ENCODE measurements around the gene ACYP2.

DNA sequence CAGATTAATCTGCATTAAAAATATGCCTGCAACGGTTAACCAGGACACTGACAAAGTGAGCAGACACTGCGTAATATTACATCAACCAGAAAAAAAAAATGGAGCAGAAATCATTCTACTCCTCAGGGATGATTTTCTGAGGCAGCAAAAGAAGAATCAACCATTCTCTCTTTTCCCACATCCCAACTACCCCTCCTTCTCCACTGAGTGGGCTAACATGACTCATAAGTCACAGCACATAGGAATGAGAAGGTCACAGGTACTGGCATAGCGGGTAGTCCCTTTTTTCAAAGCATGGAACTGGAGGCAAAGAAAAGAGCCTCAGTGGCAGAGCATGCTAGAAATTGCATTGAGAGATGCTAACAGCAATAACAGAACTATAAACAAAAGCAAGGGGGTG is 194.9 kb downstream of the ACYP2 start:
- TF ChIP-seq, protein P1, sequence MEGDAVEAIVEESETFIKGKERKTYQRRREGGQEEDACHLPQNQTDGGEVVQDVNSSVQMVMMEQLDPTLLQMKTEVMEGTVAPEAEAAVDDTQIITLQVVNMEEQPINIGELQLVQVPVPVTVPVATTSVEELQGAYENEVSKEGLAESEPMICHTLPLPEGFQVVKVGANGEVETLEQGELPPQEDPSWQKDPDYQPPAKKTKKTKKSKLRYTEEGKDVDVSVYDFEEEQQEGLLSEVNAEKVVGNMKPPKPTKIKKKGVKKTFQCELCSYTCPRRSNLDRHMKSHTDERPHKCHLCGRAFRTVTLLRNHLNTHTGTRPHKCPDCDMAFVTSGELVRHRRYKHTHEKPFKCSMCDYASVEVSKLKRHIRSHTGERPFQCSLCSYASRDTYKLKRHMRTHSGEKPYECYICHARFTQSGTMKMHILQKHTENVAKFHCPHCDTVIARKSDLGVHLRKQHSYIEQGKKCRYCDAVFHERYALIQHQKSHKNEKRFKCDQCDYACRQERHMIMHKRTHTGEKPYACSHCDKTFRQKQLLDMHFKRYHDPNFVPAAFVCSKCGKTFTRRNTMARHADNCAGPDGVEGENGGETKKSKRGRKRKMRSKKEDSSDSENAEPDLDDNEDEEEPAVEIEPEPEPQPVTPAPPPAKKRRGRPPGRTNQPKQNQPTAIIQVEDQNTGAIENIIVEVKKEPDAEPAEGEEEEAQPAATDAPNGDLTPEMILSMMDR (IDR thresholded peaks at IDR 0.05) = no peak
- no peak for TF ChIP-seq POLR2A (IDR thresholded peaks at IDR 0.05)
